ENCODE measurements around the gene HGFAC.

DNA sequence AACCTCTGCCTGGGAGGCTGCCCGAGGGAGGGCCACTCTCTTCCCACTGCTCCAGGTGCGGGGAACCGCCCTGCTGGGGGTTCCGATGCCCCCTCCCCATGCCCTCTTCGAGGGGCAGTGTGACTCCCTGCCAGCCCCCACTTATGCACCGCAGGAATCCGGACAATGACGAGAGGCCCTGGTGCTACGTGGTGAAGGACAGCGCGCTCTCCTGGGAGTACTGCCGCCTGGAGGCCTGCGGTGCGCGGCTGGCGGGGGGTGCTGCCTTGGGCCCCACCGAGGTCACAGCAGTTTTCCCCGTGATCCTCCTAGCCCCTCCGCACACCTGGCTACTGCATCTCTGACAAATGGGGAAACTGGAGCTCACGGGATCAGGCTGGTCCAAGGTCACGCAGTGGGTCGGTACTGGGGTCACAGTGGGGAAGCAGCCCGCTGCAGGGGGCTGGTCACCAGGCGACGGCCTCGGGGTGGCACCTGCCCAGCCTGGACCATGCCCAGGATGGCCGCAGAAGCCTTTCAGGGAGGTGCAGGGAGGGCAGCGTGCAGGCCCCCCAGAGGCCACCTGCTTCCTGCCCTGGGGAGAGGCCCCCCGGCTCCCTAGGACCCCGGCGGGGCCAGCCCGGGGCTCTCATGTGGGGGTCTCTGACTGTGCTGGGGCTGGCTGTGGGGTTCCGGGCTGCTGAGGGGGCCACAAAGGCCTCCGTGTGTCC is 3.5 kb downstream of the HGFAC start:
- TF ChIP-seq, protein P1, sequence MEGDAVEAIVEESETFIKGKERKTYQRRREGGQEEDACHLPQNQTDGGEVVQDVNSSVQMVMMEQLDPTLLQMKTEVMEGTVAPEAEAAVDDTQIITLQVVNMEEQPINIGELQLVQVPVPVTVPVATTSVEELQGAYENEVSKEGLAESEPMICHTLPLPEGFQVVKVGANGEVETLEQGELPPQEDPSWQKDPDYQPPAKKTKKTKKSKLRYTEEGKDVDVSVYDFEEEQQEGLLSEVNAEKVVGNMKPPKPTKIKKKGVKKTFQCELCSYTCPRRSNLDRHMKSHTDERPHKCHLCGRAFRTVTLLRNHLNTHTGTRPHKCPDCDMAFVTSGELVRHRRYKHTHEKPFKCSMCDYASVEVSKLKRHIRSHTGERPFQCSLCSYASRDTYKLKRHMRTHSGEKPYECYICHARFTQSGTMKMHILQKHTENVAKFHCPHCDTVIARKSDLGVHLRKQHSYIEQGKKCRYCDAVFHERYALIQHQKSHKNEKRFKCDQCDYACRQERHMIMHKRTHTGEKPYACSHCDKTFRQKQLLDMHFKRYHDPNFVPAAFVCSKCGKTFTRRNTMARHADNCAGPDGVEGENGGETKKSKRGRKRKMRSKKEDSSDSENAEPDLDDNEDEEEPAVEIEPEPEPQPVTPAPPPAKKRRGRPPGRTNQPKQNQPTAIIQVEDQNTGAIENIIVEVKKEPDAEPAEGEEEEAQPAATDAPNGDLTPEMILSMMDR (IDR thresholded peaks at IDR 0.05), result no peak
- TF ChIP-seq EZH2 (IDR thresholded peaks at IDR 0.05), result no peak
- TF ChIP-seq EZH2phosphoT487 (IDR thresholded peaks at IDR 0.05), result no peak
